ENCODE measurements around the gene GPR132.

Gene GPR132

DNA sequence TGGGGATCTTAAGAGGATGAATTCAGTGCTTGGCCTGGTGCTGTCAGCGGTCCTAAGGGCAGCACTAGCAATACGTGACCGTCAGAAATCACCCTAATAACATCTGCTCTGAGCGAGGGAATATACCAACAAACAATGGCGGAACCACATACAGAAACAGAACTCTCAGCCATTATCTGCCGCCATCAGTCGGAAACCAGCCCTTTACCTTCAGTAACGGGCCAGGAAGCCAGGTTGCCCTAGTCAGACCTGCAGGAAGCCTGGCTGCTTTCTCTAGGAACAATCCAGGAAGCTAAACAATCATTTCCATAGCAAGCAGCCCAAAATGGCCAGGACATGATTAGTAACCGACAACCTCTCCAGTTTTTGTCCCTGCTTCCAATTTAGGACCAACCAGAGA lies 50.0 kb downstream of the GPR132 start:
- no peak for DNase-seq (ENCODE audit: low read depth)
- no peak overlapping the region for H3K4me3 ChIP-seq (ENCODE audit: low read length)
- TF ChIP-seq, protein P1, sequence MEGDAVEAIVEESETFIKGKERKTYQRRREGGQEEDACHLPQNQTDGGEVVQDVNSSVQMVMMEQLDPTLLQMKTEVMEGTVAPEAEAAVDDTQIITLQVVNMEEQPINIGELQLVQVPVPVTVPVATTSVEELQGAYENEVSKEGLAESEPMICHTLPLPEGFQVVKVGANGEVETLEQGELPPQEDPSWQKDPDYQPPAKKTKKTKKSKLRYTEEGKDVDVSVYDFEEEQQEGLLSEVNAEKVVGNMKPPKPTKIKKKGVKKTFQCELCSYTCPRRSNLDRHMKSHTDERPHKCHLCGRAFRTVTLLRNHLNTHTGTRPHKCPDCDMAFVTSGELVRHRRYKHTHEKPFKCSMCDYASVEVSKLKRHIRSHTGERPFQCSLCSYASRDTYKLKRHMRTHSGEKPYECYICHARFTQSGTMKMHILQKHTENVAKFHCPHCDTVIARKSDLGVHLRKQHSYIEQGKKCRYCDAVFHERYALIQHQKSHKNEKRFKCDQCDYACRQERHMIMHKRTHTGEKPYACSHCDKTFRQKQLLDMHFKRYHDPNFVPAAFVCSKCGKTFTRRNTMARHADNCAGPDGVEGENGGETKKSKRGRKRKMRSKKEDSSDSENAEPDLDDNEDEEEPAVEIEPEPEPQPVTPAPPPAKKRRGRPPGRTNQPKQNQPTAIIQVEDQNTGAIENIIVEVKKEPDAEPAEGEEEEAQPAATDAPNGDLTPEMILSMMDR (conservative IDR thresholded peaks at IDR 0.05; ENCODE audit: low read depth, low read length): no peak

DNA sequence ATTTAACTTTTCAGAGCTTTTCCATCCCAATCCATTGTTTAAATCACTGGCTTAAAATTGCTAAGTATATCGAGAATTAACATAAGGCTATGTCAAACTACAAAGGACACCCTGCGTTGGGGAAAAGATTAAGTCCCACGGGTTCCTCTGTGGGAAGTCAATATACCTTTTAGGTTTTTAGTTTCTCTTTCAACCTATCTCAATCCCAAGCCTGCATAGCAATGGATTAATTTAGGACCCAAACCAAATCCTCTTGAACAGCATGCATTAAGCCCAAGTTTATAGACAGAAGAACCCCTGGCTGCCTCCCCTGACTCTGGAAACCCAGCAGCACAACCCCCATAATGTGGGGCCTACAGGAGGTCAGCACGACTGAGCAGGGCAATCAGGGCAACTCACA lies 50.6 kb downstream of the GPR132 start:
- DNase-seq (ENCODE audit: low read depth): no peak
- TF ChIP-seq, protein P1 (conservative IDR thresholded peaks at IDR 0.05; ENCODE audit: low read depth, low read length): no peak
- H3K4me3 ChIP-seq (ENCODE audit: low read length): no peak overlapping the region

DNA sequence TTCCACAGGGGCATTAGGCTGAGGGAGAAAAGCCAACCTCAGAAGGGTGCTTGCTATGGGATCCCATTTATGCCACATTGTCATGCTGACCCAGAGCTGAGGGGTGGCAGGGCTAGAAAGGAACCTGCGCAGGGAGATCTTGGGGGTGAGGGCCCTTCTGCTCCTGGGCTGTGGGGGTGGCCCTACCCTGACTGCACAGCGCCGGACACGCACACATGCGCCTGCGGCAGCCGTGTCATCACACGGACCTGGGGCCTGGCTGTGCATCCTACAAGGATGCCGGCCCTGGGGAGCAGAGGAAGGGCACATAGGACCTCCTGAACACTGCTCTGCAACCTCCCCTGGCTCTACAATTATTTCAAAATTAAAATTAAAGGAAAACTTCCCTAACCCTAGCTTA lies 51.2 kb downstream of the GPR132 start:
- no peak overlapping the region for H3K4me3 ChIP-seq (ENCODE audit: low read length)
- TF ChIP-seq, protein P1 (conservative IDR thresholded peaks at IDR 0.05; ENCODE audit: low read depth, low read length): no peak
- DNase-seq (ENCODE audit: low read depth): no peak

DNA sequence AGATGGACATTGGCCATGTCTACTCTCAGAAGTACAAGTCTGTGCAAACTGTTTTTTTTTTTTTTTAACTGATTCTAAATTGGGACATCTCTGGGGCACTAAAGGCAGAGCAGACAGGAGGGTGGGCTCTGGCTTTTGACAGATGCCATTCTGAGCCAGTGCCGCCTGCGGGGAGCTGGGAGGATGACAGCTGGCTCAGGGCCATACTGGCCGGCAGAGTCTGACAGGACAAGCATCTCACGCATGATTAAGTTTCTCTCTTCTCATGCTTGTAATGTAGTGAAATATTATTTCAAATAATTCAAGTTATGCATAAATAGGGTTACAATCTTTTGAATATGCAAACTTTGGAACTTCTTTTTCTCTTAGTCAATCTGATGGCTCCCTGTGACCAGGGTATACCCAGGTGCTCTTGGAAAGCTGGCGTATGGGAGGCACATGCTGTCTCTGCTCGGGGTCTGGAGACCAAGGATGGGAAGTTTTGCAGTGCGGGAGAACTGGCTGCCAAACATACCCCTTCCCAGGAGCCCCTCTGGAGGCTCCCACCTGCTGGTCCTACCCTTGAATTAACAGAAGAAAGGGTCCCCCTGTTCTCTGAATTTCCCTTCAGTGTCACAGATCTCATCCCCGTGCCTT lies 52.0 kb downstream of the GPR132 start:
- no peak for DNase-seq (ENCODE audit: low read depth)
- H3K4me3 ChIP-seq (ENCODE audit: low read length): no peak overlapping the region
- TF ChIP-seq, protein P1 (conservative IDR thresholded peaks at IDR 0.05; ENCODE audit: low read depth, low read length): peak; percentile 24

DNA sequence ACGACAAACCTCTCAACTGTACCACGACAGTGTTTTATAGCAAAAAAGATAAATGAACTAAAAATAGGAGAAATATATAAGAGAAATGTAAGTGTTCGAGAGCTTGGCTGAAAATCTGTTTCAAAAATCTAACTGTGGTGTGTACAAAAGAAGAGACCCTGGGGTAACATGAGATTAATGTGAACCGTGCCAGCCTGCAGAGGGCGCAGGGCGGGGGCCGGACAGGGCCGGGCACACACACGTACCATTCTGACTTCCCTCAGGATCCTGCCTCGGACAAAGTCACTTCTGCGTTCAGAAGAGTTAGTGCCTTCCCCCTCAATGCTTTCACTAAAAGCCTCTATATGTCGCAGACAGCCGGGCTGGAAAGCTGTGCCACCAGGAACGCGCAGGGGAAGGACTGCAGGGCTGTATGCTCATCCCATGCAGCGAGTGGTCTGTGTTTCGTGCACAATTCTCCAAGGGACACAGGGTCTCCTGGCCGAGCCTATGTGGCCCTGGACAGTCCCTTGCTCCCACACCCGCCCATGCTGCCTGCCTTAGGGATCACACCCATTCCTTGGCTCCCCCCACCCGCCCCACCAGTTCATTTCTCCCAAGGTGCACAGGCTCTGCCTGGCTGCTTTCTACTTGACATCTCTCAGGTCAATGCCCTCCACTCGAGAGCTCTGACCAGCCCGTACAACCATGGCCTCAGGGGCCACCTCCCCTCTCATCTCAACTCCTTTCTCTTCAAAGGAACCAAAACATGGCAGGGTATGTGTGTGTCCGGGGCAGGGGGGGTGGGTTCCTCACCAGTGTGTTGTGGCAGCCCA lies 52.9 kb downstream of the GPR132 start:
- no peak overlapping the region for H3K4me3 ChIP-seq (ENCODE audit: low read length)
- DNase-seq (ENCODE audit: low read depth): no peak
- TF ChIP-seq, protein P1 (conservative IDR thresholded peaks at IDR 0.05; ENCODE audit: low read depth, low read length): peak; percentile 47

DNA sequence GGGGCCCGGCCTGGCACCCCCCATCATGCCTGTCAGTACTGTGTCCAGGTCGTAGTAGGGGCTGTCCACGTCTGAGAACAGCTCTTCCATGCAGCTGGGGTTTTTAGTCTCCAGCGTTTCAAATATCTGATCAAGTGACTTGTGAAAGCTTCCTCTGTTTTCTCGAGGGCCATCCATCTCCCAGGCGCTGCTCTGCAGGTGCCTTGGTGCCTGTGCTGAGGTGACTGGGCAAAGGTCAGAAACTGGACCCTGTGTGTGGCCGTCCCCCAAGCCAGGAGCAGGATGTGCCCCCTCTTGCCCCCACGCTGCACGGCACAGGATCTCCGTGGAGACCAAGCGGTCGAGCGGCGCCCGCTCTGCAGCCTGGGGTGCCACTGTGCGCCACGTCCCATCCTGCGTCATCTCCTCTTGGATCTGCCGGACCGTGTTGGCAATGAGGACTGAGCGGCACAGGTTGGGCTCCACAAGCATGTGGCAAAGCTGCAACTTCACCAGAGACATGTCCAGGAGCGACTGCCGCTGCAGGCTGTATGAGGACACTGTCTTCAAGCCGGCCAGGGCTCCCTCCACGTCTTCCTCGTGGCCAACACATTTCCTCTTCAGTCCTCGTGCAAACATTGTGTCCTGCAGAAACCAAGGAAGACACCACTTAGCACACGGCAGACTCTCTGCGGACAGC lies 53.8 kb downstream of the GPR132 start:
- TF ChIP-seq, protein P1 (conservative IDR thresholded peaks at IDR 0.05; ENCODE audit: low read depth, low read length): no peak
- no peak overlapping the region for H3K4me3 ChIP-seq (ENCODE audit: low read length)

More for the DNA sequence above, 53.8 kb downstream of the GPR132 start:
- no peak for DNase-seq (ENCODE audit: low read depth)

Measured in retinal pigment epithelial cell (primary cell).